WTC11 (cell line): ENCODE measurements around the gene EOGT. TPM values are rescaled to one million over a fixed set of nuclear protein-coding genes. Genes with fewer than 3 reads are reported as not detected.

Experiments used
- ATAC-seq: fragments of 200-7000 bp; cut with Tn5 transposase; 2 replicates; pipeline ENCODE4 v1.10.0; 2021; ENCODE audit warnings: mild to moderate bottlenecking, moderate library complexity
- CTCF ChIA-PET: fragments of 300-600 bp; sonication (Branson Sonifier 250); formaldehyde crosslinking; loops from one replicate; lab custom pipeline; 2021; ENCODE audit warnings: antibody characterized with exemption; lab: Charles Lee
- POLR2A ChIA-PET: fragments of 350-600 bp; sonication (Branson Sonifier 250); formaldehyde crosslinking; loops from one replicate; lab custom pipeline; 2021; ENCODE audit warnings: antibody characterized with exemption; lab: Charles Lee
- DNase-seq: peaks from one replicate; pipeline ENCODE4 v3.0.0; 2021; ENCODE audit warnings: low spot score
- H3K27ac Mint-ChIP-seq: 2 replicates; pipeline ENCODE4 v1.8.0; 2021; ENCODE audit warnings: mixed read lengths
- H3K27me3 Mint-ChIP-seq: 2 replicates; pipeline ENCODE4 v1.8.0; 2021; ENCODE audit warnings: low read depth, mild to moderate bottlenecking, moderate library complexity, mixed read lengths
- H3K36me3 Mint-ChIP-seq: 2 replicates; pipeline ENCODE4 v1.8.0; 2021; ENCODE audit warnings: mixed read lengths
- H3K4me1 Mint-ChIP-seq: 2 replicates; pipeline ENCODE4 v1.8.0; 2022; ENCODE audit warnings: mixed read lengths
- H3K4me3 Mint-ChIP-seq: 2 replicates; pipeline ENCODE4 v1.8.0; 2021; ENCODE audit warnings: mild to moderate bottlenecking, moderate library complexity, mixed read lengths
- H3K9me3 Mint-ChIP-seq: 2 replicates; pipeline ENCODE4 v1.8.0; 2021; ENCODE audit warnings: mixed read lengths
- CREM ChIP-seq: sonication (generic); formaldehyde crosslinking; IDR thresholded peaks from 2 replicates; pipeline ENCODE4 v1.8.1; 2022; ENCODE audit warnings: mild to moderate bottlenecking, missing genetic modification reagents, moderate library complexity
- EMX1 ChIP-seq: fragments of 250-450 bp; sonication (Bioruptor Pico); IDR thresholded peaks from 2 replicates; pipeline ENCODE4 v1.8.0; 2021; ENCODE audit warnings: mild to moderate bottlenecking
- ESRRA ChIP-seq: sonication (generic); formaldehyde crosslinking; IDR thresholded peaks from 2 replicates; pipeline ENCODE4 v1.8.1; 2022; ENCODE audit warnings: mild to moderate bottlenecking, missing genetic modification reagents, borderline replicate concordance
- FOXP1 ChIP-seq: sonication (generic); formaldehyde crosslinking; IDR thresholded peaks from 2 replicates; pipeline ENCODE4 v1.8.0; 2022; ENCODE audit warnings: missing genetic modification reagents, mild to moderate bottlenecking, moderate library complexity, borderline replicate concordance
- GABPB1 ChIP-seq: sonication (generic); formaldehyde crosslinking; IDR thresholded peaks from 2 replicates; pipeline ENCODE4 v1.8.1; 2023; ENCODE audit warnings: mild to moderate bottlenecking, missing genetic modification reagents
- HMGA2 ChIP-seq: fragments of 250-450 bp; sonication (Bioruptor Pico); IDR thresholded peaks from 2 replicates; pipeline ENCODE4 v1.4.0; 2021; ENCODE audit warnings: mild to moderate bottlenecking, moderate library complexity
- IRF2 ChIP-seq: sonication (generic); formaldehyde crosslinking; IDR thresholded peaks from 2 replicates; pipeline ENCODE4 v1.8.0; 2022; ENCODE audit warnings: low read depth, missing genetic modification reagents, borderline replicate concordance
- JAZF1 ChIP-seq: fragments of 250-450 bp; sonication (Bioruptor Pico); IDR thresholded peaks from 2 replicates; pipeline ENCODE4 v1.9.0; 2021; ENCODE audit warnings: moderate library complexity, mild to moderate bottlenecking, inconsistent platforms
- KAT7 ChIP-seq: sonication (generic); formaldehyde crosslinking; IDR thresholded peaks from 2 replicates; pipeline ENCODE4 v1.8.1; 2023; ENCODE audit warnings: missing genetic modification reagents, mild to moderate bottlenecking, borderline replicate concordance
- MXD4 ChIP-seq: fragments of 250-450 bp; sonication (Bioruptor Pico); IDR thresholded peaks from 2 replicates; pipeline ENCODE4 v1.8.0; 2021; ENCODE audit warnings: mild to moderate bottlenecking, moderate library complexity, borderline replicate concordance
- NFE2L1 ChIP-seq: sonication (generic); formaldehyde crosslinking; IDR thresholded peaks from 2 replicates; pipeline ENCODE4 v1.8.1; 2023; ENCODE audit warnings: missing genetic modification reagents
- NR3C1 ChIP-seq: sonication (generic); formaldehyde crosslinking; conservative IDR thresholded peaks from 2 replicates; pipeline ENCODE4 v1.8.1; 2023; ENCODE audit warnings: low read depth, mild to moderate bottlenecking, missing genetic modification reagents
- PRRX2 ChIP-seq: fragments of 250-450 bp; sonication (Bioruptor Pico); IDR thresholded peaks from 2 replicates; pipeline ENCODE4 v1.8.0; 2021; ENCODE audit warnings: mild to moderate bottlenecking
- RORB ChIP-seq: fragments of 250-450 bp; sonication (Bioruptor Pico); IDR thresholded peaks from 2 replicates; pipeline ENCODE4 v1.9.0; 2021; ENCODE audit warnings: mild to moderate bottlenecking
- TEAD4 ChIP-seq: sonication (generic); formaldehyde crosslinking; IDR thresholded peaks from 2 replicates; pipeline ENCODE4 v1.8.0; 2022; ENCODE audit warnings: mild to moderate bottlenecking, missing genetic modification reagents
- ZBTB21 ChIP-seq: sonication (generic); formaldehyde crosslinking; IDR thresholded peaks from 2 replicates; pipeline ENCODE4 v1.8.1; 2023; ENCODE audit warnings: mild to moderate bottlenecking, missing genetic modification reagents, borderline replicate concordance
- ZNF121 ChIP-seq: sonication (generic); formaldehyde crosslinking; IDR thresholded peaks from 2 replicates; pipeline ENCODE4 v1.8.0; 2023; ENCODE audit warnings: missing genetic modification reagents
- ZNF138 ChIP-seq: sonication (generic); formaldehyde crosslinking; conservative IDR thresholded peaks from 2 replicates; pipeline ENCODE4 v1.8.1; 2022; ENCODE audit warnings: mild to moderate bottlenecking, moderate library complexity, missing genetic modification reagents
- ZNF219 ChIP-seq: sonication (generic); formaldehyde crosslinking; IDR thresholded peaks from 2 replicates; pipeline ENCODE4 v1.8.0; 2023; ENCODE audit warnings: missing genetic modification reagents, mild to moderate bottlenecking, borderline replicate concordance
- ZNF396 ChIP-seq: fragments of 250-450 bp; sonication (Bioruptor Pico); IDR thresholded peaks from 2 replicates; pipeline ENCODE4 v1.8.0; 2021; ENCODE audit warnings: mild to moderate bottlenecking, moderate library complexity, borderline replicate concordance
- total RNA-seq: library from RNA; stranded (reverse); gene quantifications from 3 replicates; pipeline ENCODE4 v1.2.3, GENCODE V29; 2021
- TF ChIP-seq, protein P1 (sequence below): fragments of 250-450 bp; sonication (Bioruptor Pico); IDR thresholded peaks from 2 replicates; pipeline ENCODE4 v2.1.2; 2022; ENCODE audit warnings: mild to moderate bottlenecking, moderate library complexity
- TF ChIP-seq, protein P2 (sequence below): sonication (generic); formaldehyde crosslinking; IDR thresholded peaks from 2 replicates; pipeline ENCODE4 v1.8.1; 2022; ENCODE audit warnings: low read depth, missing genetic modification reagents, borderline replicate concordance
- TF ChIP-seq, protein P3 (sequence below): sonication (generic); formaldehyde crosslinking; IDR thresholded peaks from 2 replicates; pipeline ENCODE4 v1.8.1; 2023; ENCODE audit warnings: mild to moderate bottlenecking, missing genetic modification reagents
- TF ChIP-seq, protein P4 (sequence below): sonication (generic); formaldehyde crosslinking; IDR thresholded peaks from 2 replicates; pipeline ENCODE4 v1.8.1; 2022; ENCODE audit warnings: missing genetic modification reagents, borderline replicate concordance
- TF ChIP-seq, protein P5 (sequence below): sonication (generic); formaldehyde crosslinking; IDR thresholded peaks from 2 replicates; pipeline ENCODE4 v1.8.1; 2022; ENCODE audit warnings: mild to moderate bottlenecking, missing genetic modification reagents, moderate library complexity, borderline replicate concordance
- TF ChIP-seq, protein P6 (sequence below): fragments of 250-450 bp; sonication (Bioruptor Pico); IDR thresholded peaks from 2 replicates; pipeline ENCODE4 v1.9.0; 2021; ENCODE audit warnings: moderate library complexity, mild to moderate bottlenecking, inconsistent platforms, borderline replicate concordance

EOGT gene
- total RNA-seq, 1 experiment from 2014 or later = 32.9 TPM

DNA sequence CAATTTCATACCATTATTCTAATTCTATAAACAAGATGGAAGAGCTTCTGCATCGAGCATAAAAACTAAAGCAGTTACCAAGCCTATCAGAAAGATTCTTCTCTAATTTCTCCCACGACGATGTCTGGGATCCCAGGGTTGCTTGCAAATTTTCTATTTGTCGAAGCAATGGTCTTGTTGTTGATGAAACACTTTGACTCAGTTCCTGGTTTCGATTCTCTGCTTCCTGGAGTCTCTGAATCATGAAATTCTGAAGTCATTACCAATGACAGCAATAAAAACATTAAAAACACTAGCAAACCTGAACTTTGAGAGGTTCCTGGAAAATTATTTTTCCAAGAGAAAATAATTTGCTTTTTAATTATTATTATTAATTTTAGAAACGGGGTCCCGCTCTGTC is 20.0 kb upstream of the EOGT start:
- CTCF ChIA-PET = no interaction called here
- DNase-seq = no peak
- TF ChIP-seq TEAD4 (CRISPR knock-in tag) (no peak), HMGA2 (no peak), ZNF396 (CRISPR knock-in tag) (no peak), NR3C1 (CRISPR knock-in tag) (no peak), ZNF219 (CRISPR knock-in tag) (no peak), ZBTB21 (CRISPR knock-in tag) (no peak)
- TF ChIP-seq, protein P1, sequence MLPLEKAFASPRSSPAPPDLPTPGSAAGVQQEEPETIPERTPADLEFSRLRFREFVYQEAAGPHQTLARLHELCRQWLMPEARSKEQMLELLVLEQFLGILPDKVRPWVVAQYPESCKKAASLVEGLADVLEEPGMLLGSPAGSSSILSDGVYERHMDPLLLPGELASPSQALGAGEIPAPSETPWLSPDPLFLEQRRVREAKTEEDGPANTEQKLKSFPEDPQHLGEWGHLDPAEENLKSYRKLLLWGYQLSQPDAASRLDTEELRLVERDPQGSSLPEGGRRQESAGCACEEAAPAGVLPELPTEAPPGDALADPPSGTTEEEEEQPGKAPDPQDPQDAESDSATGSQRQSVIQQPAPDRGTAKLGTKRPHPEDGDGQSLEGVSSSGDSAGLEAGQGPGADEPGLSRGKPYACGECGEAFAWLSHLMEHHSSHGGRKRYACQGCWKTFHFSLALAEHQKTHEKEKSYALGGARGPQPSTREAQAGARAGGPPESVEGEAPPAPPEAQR (CRISPR knock-in tag) = no peak
- TF ChIP-seq, all 79 proteins: peak for 0
- H3K4me3 Mint-ChIP-seq = no peak overlapping the region
- H3K36me3 Mint-ChIP-seq = peaks cover 56% of the 10 kb centered on the region
- no peak for ATAC-seq
- no peak overlapping the region for H3K27ac Mint-ChIP-seq
- no peaks in the 10 kb centered on the region for H3K27me3 Mint-ChIP-seq
- POLR2A ChIA-PET = no interaction called here
- H3K9me3 Mint-ChIP-seq = no peaks in the 10 kb centered on the region
- H3K4me1 Mint-ChIP-seq = no peaks in the 10 kb centered on the region

DNA sequence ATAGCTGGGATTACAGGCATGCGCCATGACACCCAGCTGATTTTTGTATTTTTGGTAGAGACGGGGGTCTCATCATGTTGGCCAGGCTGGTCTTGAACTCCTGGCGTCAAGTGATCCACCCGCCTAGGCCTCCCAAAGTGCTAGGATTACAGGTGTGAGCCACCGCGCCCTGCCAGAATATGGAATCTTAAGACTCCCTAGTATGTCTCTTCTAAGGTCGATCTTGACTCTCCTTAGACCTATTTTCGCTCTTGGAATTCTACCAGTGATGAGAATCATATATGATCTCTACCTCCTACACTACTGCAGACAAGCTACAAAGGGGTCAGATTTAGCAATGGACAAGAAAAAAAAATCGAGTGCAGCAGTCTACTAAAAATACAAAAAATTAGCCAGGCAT is 19.3 kb upstream of the EOGT start:
- POLR2A ChIA-PET = no interaction called here
- H3K27ac Mint-ChIP-seq = no peak overlapping the region
- H3K9me3 Mint-ChIP-seq = no peaks in the 10 kb centered on the region
- DNase-seq (no peak), ATAC-seq (no peak)
- TF ChIP-seq, protein P2, sequence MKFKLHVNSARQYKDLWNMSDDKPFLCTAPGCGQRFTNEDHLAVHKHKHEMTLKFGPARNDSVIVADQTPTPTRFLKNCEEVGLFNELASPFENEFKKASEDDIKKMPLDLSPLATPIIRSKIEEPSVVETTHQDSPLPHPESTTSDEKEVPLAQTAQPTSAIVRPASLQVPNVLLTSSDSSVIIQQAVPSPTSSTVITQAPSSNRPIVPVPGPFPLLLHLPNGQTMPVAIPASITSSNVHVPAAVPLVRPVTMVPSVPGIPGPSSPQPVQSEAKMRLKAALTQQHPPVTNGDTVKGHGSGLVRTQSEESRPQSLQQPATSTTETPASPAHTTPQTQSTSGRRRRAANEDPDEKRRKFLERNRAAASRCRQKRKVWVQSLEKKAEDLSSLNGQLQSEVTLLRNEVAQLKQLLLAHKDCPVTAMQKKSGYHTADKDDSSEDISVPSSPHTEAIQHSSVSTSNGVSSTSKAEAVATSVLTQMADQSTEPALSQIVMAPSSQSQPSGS (CRISPR knock-in tag) = no peak
- TF ChIP-seq ZBTB21 (CRISPR knock-in tag) (no peak), KAT7 (CRISPR knock-in tag) (no peak), GABPB1 (CRISPR knock-in tag) (no peak), ESRRA (CRISPR knock-in tag) (no peak), JAZF1 (CRISPR knock-in tag) (no peak), IRF2 (CRISPR knock-in tag) (no peak), ZNF121 (CRISPR knock-in tag) (no peak), CREM (CRISPR knock-in tag) (no peak)
- TF ChIP-seq, protein P3, sequence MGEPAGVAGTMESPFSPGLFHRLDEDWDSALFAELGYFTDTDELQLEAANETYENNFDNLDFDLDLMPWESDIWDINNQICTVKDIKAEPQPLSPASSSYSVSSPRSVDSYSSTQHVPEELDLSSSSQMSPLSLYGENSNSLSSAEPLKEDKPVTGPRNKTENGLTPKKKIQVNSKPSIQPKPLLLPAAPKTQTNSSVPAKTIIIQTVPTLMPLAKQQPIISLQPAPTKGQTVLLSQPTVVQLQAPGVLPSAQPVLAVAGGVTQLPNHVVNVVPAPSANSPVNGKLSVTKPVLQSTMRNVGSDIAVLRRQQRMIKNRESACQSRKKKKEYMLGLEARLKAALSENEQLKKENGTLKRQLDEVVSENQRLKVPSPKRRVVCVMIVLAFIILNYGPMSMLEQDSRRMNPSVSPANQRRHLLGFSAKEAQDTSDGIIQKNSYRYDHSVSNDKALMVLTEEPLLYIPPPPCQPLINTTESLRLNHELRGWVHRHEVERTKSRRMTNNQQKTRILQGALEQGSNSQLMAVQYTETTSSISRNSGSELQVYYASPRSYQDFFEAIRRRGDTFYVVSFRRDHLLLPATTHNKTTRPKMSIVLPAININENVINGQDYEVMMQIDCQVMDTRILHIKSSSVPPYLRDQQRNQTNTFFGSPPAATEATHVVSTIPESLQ = no peak
- TF ChIP-seq, protein P4, sequence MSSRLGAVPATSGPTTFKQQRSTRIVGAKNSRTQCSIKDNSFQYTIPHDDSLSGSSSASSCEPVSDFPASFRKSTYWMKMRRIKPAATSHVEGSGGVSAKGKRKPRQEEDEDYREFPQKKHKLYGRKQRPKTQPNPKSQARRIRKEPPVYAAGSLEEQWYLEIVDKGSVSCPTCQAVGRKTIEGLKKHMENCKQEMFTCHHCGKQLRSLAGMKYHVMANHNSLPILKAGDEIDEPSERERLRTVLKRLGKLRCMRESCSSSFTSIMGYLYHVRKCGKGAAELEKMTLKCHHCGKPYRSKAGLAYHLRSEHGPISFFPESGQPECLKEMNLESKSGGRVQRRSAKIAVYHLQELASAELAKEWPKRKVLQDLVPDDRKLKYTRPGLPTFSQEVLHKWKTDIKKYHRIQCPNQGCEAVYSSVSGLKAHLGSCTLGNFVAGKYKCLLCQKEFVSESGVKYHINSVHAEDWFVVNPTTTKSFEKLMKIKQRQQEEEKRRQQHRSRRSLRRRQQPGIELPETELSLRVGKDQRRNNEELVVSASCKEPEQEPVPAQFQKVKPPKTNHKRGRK (CRISPR knock-in tag) = no peak
- peaks cover 55% of the 10 kb centered on the region for H3K36me3 Mint-ChIP-seq
- no peaks in the 10 kb centered on the region for H3K27me3 Mint-ChIP-seq
- no peaks in the 10 kb centered on the region for H3K4me1 Mint-ChIP-seq
- H3K4me3 Mint-ChIP-seq = no peak overlapping the region
- CTCF ChIA-PET = interaction anchor here (0.6 to 0.7 kb wide), 3 partner anchors 45 to 141 kb away, joined by 3 to 4 read pairs (median 3); no protein-coding TSS in a partner anchor

DNA sequence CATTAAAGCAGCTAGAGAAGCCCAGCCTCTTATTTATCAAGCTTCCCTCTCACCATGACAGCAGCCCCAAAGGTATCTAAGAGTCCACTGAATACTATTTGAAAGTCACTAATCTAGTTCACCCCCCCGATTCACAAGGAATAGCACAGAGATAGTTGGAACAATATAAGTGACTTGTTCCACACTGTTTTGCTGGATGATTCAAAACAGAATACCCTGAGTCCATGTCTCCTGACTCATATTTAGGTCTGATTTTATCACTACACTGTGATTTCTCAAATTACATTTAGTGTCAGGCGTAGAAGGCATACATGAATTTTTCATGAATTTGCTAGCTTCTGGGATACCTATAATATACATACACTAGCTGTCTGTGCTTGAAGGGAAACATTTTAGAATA is 18.7 kb upstream of the EOGT start:
- ATAC-seq (no peak), DNase-seq (no peak)
- ChIA-PET CTCF (interaction anchor here (0.7 kb wide), 1 partner anchor 45 kb away, joined by 3 read pairs; no protein-coding TSS in a partner anchor), POLR2A (no interaction called here)
- H3K27me3 Mint-ChIP-seq = no peaks in the 10 kb centered on the region
- H3K36me3 Mint-ChIP-seq = peaks cover 58% of the 10 kb centered on the region
- no peaks in the 10 kb centered on the region for H3K4me1 Mint-ChIP-seq
- H3K27ac Mint-ChIP-seq = no peak overlapping the region
- no peaks in the 10 kb centered on the region for H3K9me3 Mint-ChIP-seq
- H3K4me3 Mint-ChIP-seq = no peak overlapping the region
- TF ChIP-seq FOXP1 (CRISPR knock-in tag) (no peak), ZBTB21 (CRISPR knock-in tag) (no peak), EMX1 (CRISPR knock-in tag) (no peak), MXD4 (CRISPR knock-in tag) (no peak), PRRX2 (no peak), NFE2L1 (no peak), ZNF138 (no peak), RORB (CRISPR knock-in tag) (no peak)
- TF ChIP-seq, protein P5, sequence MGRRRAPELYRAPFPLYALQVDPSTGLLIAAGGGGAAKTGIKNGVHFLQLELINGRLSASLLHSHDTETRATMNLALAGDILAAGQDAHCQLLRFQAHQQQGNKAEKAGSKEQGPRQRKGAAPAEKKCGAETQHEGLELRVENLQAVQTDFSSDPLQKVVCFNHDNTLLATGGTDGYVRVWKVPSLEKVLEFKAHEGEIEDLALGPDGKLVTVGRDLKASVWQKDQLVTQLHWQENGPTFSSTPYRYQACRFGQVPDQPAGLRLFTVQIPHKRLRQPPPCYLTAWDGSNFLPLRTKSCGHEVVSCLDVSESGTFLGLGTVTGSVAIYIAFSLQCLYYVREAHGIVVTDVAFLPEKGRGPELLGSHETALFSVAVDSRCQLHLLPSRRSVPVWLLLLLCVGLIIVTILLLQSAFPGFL (CRISPR knock-in tag) = no peak
- TF ChIP-seq, protein P6, sequence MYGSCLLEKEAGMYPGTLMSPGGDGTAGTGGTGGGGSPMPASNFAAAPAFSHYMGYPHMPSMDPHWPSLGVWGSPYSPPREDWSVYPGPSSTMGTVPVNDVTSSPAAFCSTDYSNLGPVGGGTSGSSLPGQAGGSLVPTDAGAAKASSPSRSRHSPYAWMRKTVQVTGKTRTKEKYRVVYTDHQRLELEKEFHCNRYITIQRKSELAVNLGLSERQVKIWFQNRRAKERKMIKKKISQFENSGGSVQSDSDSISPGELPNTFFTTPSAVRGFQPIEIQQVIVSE (CRISPR knock-in tag) = no peak
